HCT116 (cell line): ENCODE data around the gene CFAP47. TPM values are rescaled to one million over a fixed set of nuclear protein-coding genes. Genes with fewer than 3 reads are reported as not detected.
"Not testable (repeated sequence)": the region's sequence is repeated elsewhere in the genome, so short reads cannot be mapped to it uniquely, and the experiment has no call there.

ENCODE experiments used
- ATAC-seq: fragments of 200-7000 bp; cut with Tn5 transposase; 2 replicates; pipeline ENCODE4 v1.9.1; 2020; ENCODE audit warnings: mild to moderate bottlenecking, moderate library complexity
- BruUV-seq: library from RNA; stranded (reverse); fragments of 400-500 nt; replicated peaks from 2 replicates; lab custom pipeline; 2021; lab: Mats Ljungman, UMichigan
- CTCF ChIA-PET: fragments of 300-600 bp; sonication (Branson Sonifier 250); formaldehyde crosslinking; loops from one replicate; lab custom pipeline; 2021; ENCODE audit warnings: antibody characterized with exemption; lab: Charles Lee
- POLR2A ChIA-PET: fragments of 300-600, 350-600 bp; sonication (Branson Sonifier 250); formaldehyde crosslinking; loops from one replicate; lab custom pipeline; 2021; ENCODE audit warnings: antibody characterized with exemption; lab: Charles Lee
- RAD21 ChIA-PET, 2 experiments: fragments of 300-600 bp; sonication (Branson Sonifier 250); formaldehyde crosslinking; loops; one replicate each; lab custom pipeline; 2023; ENCODE audit warnings: low total read pairs in 2 of 2; ENCODE audit not compliant: uncharacterized antibody in 2 of 2, unreplicated experiment in 2 of 2, low non-redundant PET in 1 of 2; lab: Charles Lee
- DNase-seq: peaks from one replicate; pipeline ENCODE4 v3.0.0-alpha.2; 2010; ENCODE audit warnings: low read depth, low spot score
- H2AFZ ChIP-seq: fragments of 200-600 bp; shearing (Covaris generic), sonication (generic); 2 replicates; pipeline ENCODE4 v1.6.1; 2017; ENCODE audit warnings: low read depth, mixed run types, mixed read lengths, antibody characterized with exemption, low read length; ENCODE audit not compliant: poor library complexity, severe bottlenecking
- H3K27ac ChIP-seq: 2 replicates; pipeline ENCODE4 v1.5.1; 2012; ENCODE audit warnings: low read depth, low read length
- H3K27me3 ChIP-seq: fragments of 200-600 bp; sonication (generic); 2 replicates; pipeline ENCODE4 v1.6.1; 2016; ENCODE audit warnings: mixed run types, low read length, mixed read lengths; ENCODE audit not compliant: insufficient read depth
- H3K36me3 ChIP-seq, 2 experiments: fragments of 200-500 bp in 1 of 2; fragments of 200-600 bp in 1 of 2; sonication (Bioruptor generic) in 1 of 2; sonication (generic) in 1 of 2; 2 replicates each; pipeline versions ENCODE4 v1.5.1 to v1.6.1; 2014 to 2016; ENCODE audit warnings: low read length in 2 of 2, inconsistent platforms in 1 of 2, mixed read lengths in 1 of 2, mixed run types in 1 of 2; ENCODE audit not compliant: insufficient read depth in 2 of 2, control insufficient read depth in 1 of 2
- H3K4me1 ChIP-seq, 2 experiments: fragments of 200-600 bp in 1 of 2; sonication (generic) in 1 of 2; 2 replicates each; pipeline versions ENCODE4 v1.5.1 to v1.6.1; 2012 to 2017; ENCODE audit warnings: low read length in 2 of 2, inconsistent platforms in 1 of 2, mild to moderate bottlenecking in 1 of 2, mixed read lengths in 1 of 2, mixed run types in 1 of 2, moderate library complexity in 1 of 2; ENCODE audit not compliant: insufficient read depth in 2 of 2, control insufficient read depth in 1 of 2
- H3K4me2 ChIP-seq: fragments of 200-600 bp; sonication (generic); 2 replicates; pipeline ENCODE4 v1.6.1; 2017; ENCODE audit warnings: mixed run types, low read length, mixed read lengths
- H3K4me3 ChIP-seq, 2 experiments: fragments of 200-600 bp in 1 of 2; sonication (generic) in 1 of 2; replicated peaks in 1 of 2; 2 replicates each; pipeline ENCODE4 v1.5.1; 2011 to 2016; ENCODE audit warnings: low read length in 2 of 2, control low read depth in 1 of 2, low read depth in 1 of 2, mild to moderate bottlenecking in 1 of 2, mixed read lengths in 1 of 2, mixed run types in 1 of 2
- H3K79me2 ChIP-seq: fragments of 200-600 bp; sonication (generic); 2 replicates; pipeline ENCODE4 v1.6.1; 2017; ENCODE audit warnings: mild to moderate bottlenecking, mixed run types, low read length, moderate library complexity, mixed read lengths; ENCODE audit not compliant: insufficient read depth
- H3K9ac ChIP-seq: fragments of 200-600 bp; sonication (generic); 2 replicates; pipeline ENCODE4 v1.6.1; 2016; ENCODE audit warnings: low read length, mixed read lengths
- H3K9me2 ChIP-seq: fragments of 200-600 bp; sonication (generic), shearing (Covaris generic); 2 replicates; pipeline ENCODE4 v1.6.1; 2017; ENCODE audit warnings: mixed run types, mild to moderate bottlenecking, moderate library complexity; ENCODE audit not compliant: insufficient read depth
- H3K9me3 ChIP-seq, 2 experiments: fragments of 200-500 bp in 1 of 2; fragments of 200-600 bp in 1 of 2; sonication (Bioruptor generic) in 1 of 2; sonication (generic) in 1 of 2; 2 replicates each; pipeline ENCODE4 v1.6.1; 2014 to 2017; ENCODE audit warnings: low read length in 2 of 2, mixed read lengths in 2 of 2, inconsistent platforms in 1 of 2, low read depth in 1 of 2, mild to moderate bottlenecking in 1 of 2, mixed run types in 1 of 2, moderate library complexity in 1 of 2; ENCODE audit not compliant: control insufficient read depth in 1 of 2, insufficient read depth in 1 of 2
- H4K20me1 ChIP-seq: fragments of 200-600 bp; sonication (generic), shearing (Covaris generic); 2 replicates; pipeline ENCODE4 v1.6.1; 2017; ENCODE audit warnings: mixed run types, mild to moderate bottlenecking, moderate library complexity; ENCODE audit not compliant: insufficient read depth
- CEBPB ChIP-seq: IDR thresholded peaks from 2 replicates; pipeline ENCODE4 v1.6.1; 2012; ENCODE audit warnings: low read depth
- CTCF ChIP-seq, 3 experiments: fragments of 200-600 bp in 1 of 3; sonication (generic) in 1 of 3; IDR thresholded peaks in 2 of 3; conservative IDR thresholded peaks in 1 of 3; 2 replicates each; pipeline ENCODE4 v1.5.1; 2012 to 2017; ENCODE audit warnings: low read depth in 2 of 3, low read length in 2 of 3, antibody characterized with exemption in 1 of 3, borderline replicate concordance in 1 of 3, control low read depth in 1 of 3, mild to moderate bottlenecking in 1 of 3, mixed read lengths in 1 of 3, mixed run types in 1 of 3, moderate library complexity in 1 of 3; ENCODE audit not compliant: insufficient read depth in 1 of 3
- EZH2phosphoT487 ChIP-seq: fragments of 200-600 bp; IDR thresholded peaks from 2 replicates; pipeline ENCODE4 v1.6.1; 2018; ENCODE audit warnings: antibody characterized with exemption, borderline replicate concordance
- FOSL1 ChIP-seq: IDR thresholded peaks from 2 replicates; pipeline ENCODE4 v1.6.1; 2012; ENCODE audit warnings: low read depth
- ZBTB33 ChIP-seq: IDR thresholded peaks from 2 replicates; pipeline ENCODE4 v1.6.1; 2011; ENCODE audit warnings: mild to moderate bottlenecking, low read length, moderate library complexity; ENCODE audit not compliant: insufficient replicate concordance; ENCODE audit errors: extremely low read depth
- intact Hi-C: fragments of 100-400 bp; cut with micrococcal nuclease; formaldehyde crosslinking; loops from 2 replicates; pipeline ENCODE4 v1.10.0; 2022
- total RNA-seq: library from RNA; stranded (reverse); gene quantifications from one replicate; pipeline ENCODE4 v1.2.1, GENCODE V29; 2021; ENCODE audit not compliant: unreplicated experiment

Gene CFAP47
- total RNA-seq, 1 experiment from 2014 or later = not detected

- intact Hi-C loops = no loop called here
- Histone ChIP-seq H3K79me2 (no peaks in the 10 kb centered on the region), H3K9me2 (no peaks in the 10 kb centered on the region), H3K4me2 (no peak overlapping the region), H3K9ac (no peak overlapping the region), H3K36me3 (no peaks in the 10 kb centered on the region), H2AFZ (no peak overlapping the region), H4K20me1 (no peaks in the 10 kb centered on the region), H3K27me3 (no peaks in the 10 kb centered on the region), H3K4me1 (no peaks in the 10 kb centered on the region), H3K9me3 (no peaks in the 10 kb centered on the region), H3K27ac (no peak overlapping the region), H3K4me3 (no peak overlapping the region)
- BruUV-seq = no TSS peak
- POLR2A ChIA-PET = no interaction called here
- TF ChIP-seq EZH2phosphoT487 (no peak), ZBTB33 (no peak), CEBPB (no peak), FOSL1 (no peak), CTCF (IDR thresholded peaks at IDR 0.05 in 2 of 3, conservative IDR thresholded peaks at IDR 0.05 in 1 of 3; ENCODE audit: borderline replicate concordance in 1 of 3, insufficient read depth in 1 of 3, low read depth in 2 of 3, low read length in 2 of 3) (no peak)
- ATAC-seq (no peak), DNase-seq (no peak)
- CTCF ChIA-PET = no interaction called here
- RAD21 ChIA-PET = no interaction called here
Observed at GRCh38 chrX:36071061-36071460, 151.5 kb downstream of the CFAP47 start.

- H3K27ac ChIP-seq, intact Hi-C loops, BruUV-seq, H3K27me3 ChIP-seq, POLR2A ChIA-PET, H2AFZ ChIP-seq, H3K9me2 ChIP-seq, ATAC-seq, RAD21 ChIA-PET, H3K9ac ChIP-seq, CTCF ChIA-PET, H3K36me3 ChIP-seq, H3K79me2 ChIP-seq, H4K20me1 ChIP-seq, H3K4me2 ChIP-seq, H3K4me1 ChIP-seq, H3K4me3 ChIP-seq, H3K9me3 ChIP-seq, DNase-seq: not testable (repeated sequence)
Observed at GRCh38 chrX:36075009-36075408, 155.5 kb downstream of the CFAP47 start.
